HCT116 (cell line): ENCODE measurements around the gene ZNF398. TPM values are rescaled to one million over a fixed set of nuclear protein-coding genes. Genes with fewer than 3 reads are reported as not detected.

Experiments used
- ATAC-seq: fragments of 200-7000 bp; cut with Tn5 transposase; 2 replicates; pipeline ENCODE4 v1.9.1; 2020; ENCODE audit warnings: mild to moderate bottlenecking, moderate library complexity
- BruUV-seq: library from RNA; stranded (reverse); fragments of 400-500 nt; replicated peaks from 2 replicates; lab custom pipeline; 2021; lab: Mats Ljungman, UMichigan
- CTCF ChIA-PET: fragments of 300-600 bp; sonication (Branson Sonifier 250); formaldehyde crosslinking; loops from one replicate; lab custom pipeline; 2021; ENCODE audit warnings: antibody characterized with exemption; lab: Charles Lee
- POLR2A ChIA-PET: fragments of 300-600, 350-600 bp; sonication (Branson Sonifier 250); formaldehyde crosslinking; loops from one replicate; lab custom pipeline; 2021; ENCODE audit warnings: antibody characterized with exemption; lab: Charles Lee
- RAD21 ChIA-PET, 2 experiments: fragments of 300-600 bp; sonication (Branson Sonifier 250); formaldehyde crosslinking; loops; one replicate each; lab custom pipeline; 2023; ENCODE audit warnings: low total read pairs in 2 of 2; ENCODE audit not compliant: uncharacterized antibody in 2 of 2, unreplicated experiment in 2 of 2, low non-redundant PET in 1 of 2; lab: Charles Lee
- DNase-seq: peaks from one replicate; pipeline ENCODE4 v3.0.0-alpha.2; 2010; ENCODE audit warnings: low read depth, low spot score
- H2AFZ ChIP-seq: fragments of 200-600 bp; shearing (Covaris generic), sonication (generic); 2 replicates; pipeline ENCODE4 v1.6.1; 2017; ENCODE audit warnings: low read depth, mixed run types, mixed read lengths, antibody characterized with exemption, low read length; ENCODE audit not compliant: poor library complexity, severe bottlenecking
- H3K27ac ChIP-seq: 2 replicates; pipeline ENCODE4 v1.5.1; 2012; ENCODE audit warnings: low read depth, low read length
- H3K27me3 ChIP-seq: fragments of 200-600 bp; sonication (generic); 2 replicates; pipeline ENCODE4 v1.6.1; 2016; ENCODE audit warnings: mixed run types, low read length, mixed read lengths; ENCODE audit not compliant: insufficient read depth
- H3K36me3 ChIP-seq, 2 experiments: fragments of 200-500 bp in 1 of 2; fragments of 200-600 bp in 1 of 2; sonication (Bioruptor generic) in 1 of 2; sonication (generic) in 1 of 2; 2 replicates each; pipeline versions ENCODE4 v1.5.1 to v1.6.1; 2014 to 2016; ENCODE audit warnings: low read length in 2 of 2, inconsistent platforms in 1 of 2, mixed read lengths in 1 of 2, mixed run types in 1 of 2; ENCODE audit not compliant: insufficient read depth in 2 of 2, control insufficient read depth in 1 of 2
- H3K4me1 ChIP-seq, 2 experiments: fragments of 200-600 bp in 1 of 2; sonication (generic) in 1 of 2; 2 replicates each; pipeline versions ENCODE4 v1.5.1 to v1.6.1; 2012 to 2017; ENCODE audit warnings: low read length in 2 of 2, inconsistent platforms in 1 of 2, mild to moderate bottlenecking in 1 of 2, mixed read lengths in 1 of 2, mixed run types in 1 of 2, moderate library complexity in 1 of 2; ENCODE audit not compliant: insufficient read depth in 2 of 2, control insufficient read depth in 1 of 2
- H3K4me2 ChIP-seq: fragments of 200-600 bp; sonication (generic); 2 replicates; pipeline ENCODE4 v1.6.1; 2017; ENCODE audit warnings: mixed run types, low read length, mixed read lengths
- H3K4me3 ChIP-seq, 2 experiments: fragments of 200-600 bp in 1 of 2; sonication (generic) in 1 of 2; replicated peaks in 1 of 2; 2 replicates each; pipeline ENCODE4 v1.5.1; 2011 to 2016; ENCODE audit warnings: low read length in 2 of 2, control low read depth in 1 of 2, low read depth in 1 of 2, mild to moderate bottlenecking in 1 of 2, mixed read lengths in 1 of 2, mixed run types in 1 of 2
- H3K79me2 ChIP-seq: fragments of 200-600 bp; sonication (generic); 2 replicates; pipeline ENCODE4 v1.6.1; 2017; ENCODE audit warnings: mild to moderate bottlenecking, mixed run types, low read length, moderate library complexity, mixed read lengths; ENCODE audit not compliant: insufficient read depth
- H3K9ac ChIP-seq: fragments of 200-600 bp; sonication (generic); 2 replicates; pipeline ENCODE4 v1.6.1; 2016; ENCODE audit warnings: low read length, mixed read lengths
- H3K9me2 ChIP-seq: fragments of 200-600 bp; sonication (generic), shearing (Covaris generic); 2 replicates; pipeline ENCODE4 v1.6.1; 2017; ENCODE audit warnings: mixed run types, mild to moderate bottlenecking, moderate library complexity; ENCODE audit not compliant: insufficient read depth
- H3K9me3 ChIP-seq, 2 experiments: fragments of 200-500 bp in 1 of 2; fragments of 200-600 bp in 1 of 2; sonication (Bioruptor generic) in 1 of 2; sonication (generic) in 1 of 2; 2 replicates each; pipeline ENCODE4 v1.6.1; 2014 to 2017; ENCODE audit warnings: low read length in 2 of 2, mixed read lengths in 2 of 2, inconsistent platforms in 1 of 2, low read depth in 1 of 2, mild to moderate bottlenecking in 1 of 2, mixed run types in 1 of 2, moderate library complexity in 1 of 2; ENCODE audit not compliant: control insufficient read depth in 1 of 2, insufficient read depth in 1 of 2
- H4K20me1 ChIP-seq: fragments of 200-600 bp; sonication (generic), shearing (Covaris generic); 2 replicates; pipeline ENCODE4 v1.6.1; 2017; ENCODE audit warnings: mixed run types, mild to moderate bottlenecking, moderate library complexity; ENCODE audit not compliant: insufficient read depth
- ATF3 ChIP-seq: IDR thresholded peaks from 2 replicates; pipeline ENCODE4 v1.6.1; 2012
- CEBPB ChIP-seq: IDR thresholded peaks from 2 replicates; pipeline ENCODE4 v1.6.1; 2012; ENCODE audit warnings: low read depth
- EGR1 ChIP-seq: IDR thresholded peaks from 2 replicates; pipeline ENCODE4 v1.6.1; 2012; ENCODE audit warnings: low read depth
- ELF1 ChIP-seq: IDR thresholded peaks from 2 replicates; pipeline ENCODE4 v1.6.1; 2012; ENCODE audit warnings: low read depth, borderline replicate concordance
- EZH2 ChIP-seq: fragments of 200-600 bp; sonication (generic); IDR thresholded peaks from 2 replicates; pipeline ENCODE4 v1.6.1; 2017; ENCODE audit warnings: antibody characterized with exemption, mixed run types
- EZH2phosphoT487 ChIP-seq: fragments of 200-600 bp; IDR thresholded peaks from 2 replicates; pipeline ENCODE4 v1.6.1; 2018; ENCODE audit warnings: antibody characterized with exemption, borderline replicate concordance
- FOSL1 ChIP-seq: IDR thresholded peaks from 2 replicates; pipeline ENCODE4 v1.6.1; 2012; ENCODE audit warnings: low read depth
- JUND ChIP-seq: IDR thresholded peaks from 2 replicates; pipeline ENCODE4 v1.6.1; 2012
- POLR2AphosphoS5 ChIP-seq: IDR thresholded peaks from 2 replicates; pipeline ENCODE4 v1.6.1; 2011; ENCODE audit warnings: mild to moderate bottlenecking, low read depth, low read length, moderate library complexity
- RAD21 ChIP-seq: IDR thresholded peaks from 2 replicates; pipeline ENCODE4 v1.6.1; 2012; ENCODE audit warnings: low read depth, mild to moderate bottlenecking
- REST ChIP-seq: IDR thresholded peaks from 2 replicates; pipeline ENCODE4 v1.6.1; 2012; ENCODE audit warnings: low read depth
- SIN3A ChIP-seq: IDR thresholded peaks from 2 replicates; pipeline ENCODE4 v1.6.1; 2012; ENCODE audit warnings: low read depth
- TCF7L2 ChIP-seq: IDR thresholded peaks from 2 replicates; pipeline ENCODE4 v1.7.0; 2011; ENCODE audit warnings: borderline replicate concordance, inconsistent platforms; ENCODE audit not compliant: insufficient read depth, insufficient read length; ENCODE audit errors: extremely low read depth
- YY1 ChIP-seq: IDR thresholded peaks from 2 replicates; pipeline ENCODE4 v1.6.1; 2011; ENCODE audit warnings: low read length, low read depth, moderate library complexity, mild to moderate bottlenecking; ENCODE audit not compliant: insufficient replicate concordance; ENCODE audit errors: extremely low read depth
- ZFX ChIP-seq: fragments of 450-650 bp; IDR thresholded peaks from 2 replicates; pipeline ENCODE4 v1.6.1; 2017
- ZNF274 ChIP-seq: fragments of 200-500 bp; sonication (Bioruptor generic); IDR thresholded peaks from 2 replicates; pipeline ENCODE4 v1.6.1; 2014; ENCODE audit warnings: mild to moderate bottlenecking, low read depth, low read length, inconsistent platforms
- intact Hi-C: fragments of 100-400 bp; cut with micrococcal nuclease; formaldehyde crosslinking; loops from 2 replicates; pipeline ENCODE4 v1.10.0; 2022
- total RNA-seq: library from RNA; stranded (reverse); gene quantifications from one replicate; pipeline ENCODE4 v1.2.1, GENCODE V29; 2021; ENCODE audit not compliant: unreplicated experiment
- TF ChIP-seq, protein P1 (sequence below): IDR thresholded peaks from 2 replicates; pipeline ENCODE4 v1.6.1; 2011; ENCODE audit warnings: mild to moderate bottlenecking, low read length, moderate library complexity; ENCODE audit not compliant: insufficient replicate concordance; ENCODE audit errors: extremely low read depth

ZNF398 gene
- total RNA-seq, 1 experiment from 2014 or later, result 14.1 TPM

DNA sequence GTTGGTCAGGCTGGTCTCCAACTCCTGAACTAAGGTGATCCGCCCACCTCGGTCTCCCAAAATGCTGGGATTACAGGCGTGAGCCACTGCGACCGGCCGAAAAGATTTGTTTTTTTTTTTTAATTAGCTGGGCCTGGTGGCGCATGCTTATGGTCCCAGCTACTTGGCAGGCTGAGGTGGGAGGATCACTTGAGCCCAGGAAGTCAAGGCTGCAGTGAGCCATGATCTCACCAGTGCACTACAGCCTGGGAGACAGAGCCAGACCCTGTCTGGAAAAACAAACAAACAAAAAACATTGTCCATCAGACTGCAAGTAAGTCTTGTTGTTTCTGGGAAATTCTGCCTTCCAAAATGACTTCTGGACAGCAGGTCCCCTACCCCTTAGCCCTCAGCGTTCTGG is 75.9 kb downstream of the ZNF398 start:
- Histone ChIP-seq H3K36me3 (peaks cover 13 to 24% of the 10 kb centered on the region in 2 experiments; a peak in 3 of 4 replicates), H3K27me3 (no peaks in the 10 kb centered on the region), H3K4me3 (no peak overlapping the region), H3K9me3 (no peaks in the 10 kb centered on the region), H3K9ac (no peak overlapping the region), H3K27ac (no peak overlapping the region), H2AFZ (no peak overlapping the region), H3K9me2 (no peaks in the 10 kb centered on the region), H3K79me2 (no peaks in the 10 kb centered on the region), H3K4me2 (no peak overlapping the region), H4K20me1 (no peaks in the 10 kb centered on the region), H3K4me1 (no peaks in the 10 kb centered on the region)
- intact Hi-C loops, result no loop called here
- BruUV-seq, result no TSS peak
- no peak for ATAC-seq
- no peak for DNase-seq
- POLR2A ChIA-PET, result no interaction called here
- CTCF ChIA-PET, result no interaction called here
- RAD21 ChIA-PET, result no interaction called here
- TF ChIP-seq CEBPB (no peak), RAD21 (no peak), ZFX (no peak), EGR1 (no peak), ZNF274 (no peak), POLR2AphosphoS5 (no peak), YY1 (no peak), EZH2 (no peak), TCF7L2 (no peak), SIN3A (no peak), ELF1 (no peak), FOSL1 (no peak), REST (no peak), EZH2phosphoT487 (no peak), ATF3 (no peak), JUND (no peak)
- TF ChIP-seq, protein P1, sequence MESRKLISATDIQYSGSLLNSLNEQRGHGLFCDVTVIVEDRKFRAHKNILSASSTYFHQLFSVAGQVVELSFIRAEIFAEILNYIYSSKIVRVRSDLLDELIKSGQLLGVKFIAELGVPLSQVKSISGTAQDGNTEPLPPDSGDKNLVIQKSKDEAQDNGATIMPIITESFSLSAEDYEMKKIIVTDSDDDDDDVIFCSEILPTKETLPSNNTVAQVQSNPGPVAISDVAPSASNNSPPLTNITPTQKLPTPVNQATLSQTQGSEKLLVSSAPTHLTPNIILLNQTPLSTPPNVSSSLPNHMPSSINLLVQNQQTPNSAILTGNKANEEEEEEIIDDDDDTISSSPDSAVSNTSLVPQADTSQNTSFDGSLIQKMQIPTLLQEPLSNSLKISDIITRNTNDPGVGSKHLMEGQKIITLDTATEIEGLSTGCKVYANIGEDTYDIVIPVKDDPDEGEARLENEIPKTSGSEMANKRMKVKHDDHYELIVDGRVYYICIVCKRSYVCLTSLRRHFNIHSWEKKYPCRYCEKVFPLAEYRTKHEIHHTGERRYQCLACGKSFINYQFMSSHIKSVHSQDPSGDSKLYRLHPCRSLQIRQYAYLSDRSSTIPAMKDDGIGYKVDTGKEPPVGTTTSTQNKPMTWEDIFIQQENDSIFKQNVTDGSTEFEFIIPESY, result no peak
